K562 (cell line): ENCODE measurements around the gene ARL16. TPM values are rescaled to one million over a fixed set of nuclear protein-coding genes. Genes with fewer than 3 reads are reported as not detected.

Experiments
- ARID1B ChIP-seq: fragments of 450-650 bp; IDR thresholded peaks from 2 replicates; pipeline ENCODE4 v1.6.1; 2016; ENCODE audit warnings: antibody characterized with exemption, mild to moderate bottlenecking, inconsistent platforms
- BRCA1 ChIP-seq, 2 experiments: fragments of 450-650 bp in 1 of 2; sonication (generic) in 1 of 2; formaldehyde crosslinking in 1 of 2; IDR thresholded peaks; 2 replicates each; pipeline versions ENCODE4 v1.5.0 to v1.6.1; 2017 to 2020; ENCODE audit warnings: mild to moderate bottlenecking in 1 of 2, missing genetic modification reagents in 1 of 2
- FOXA1 ChIP-seq: fragments of 450-650 bp; IDR thresholded peaks from 2 replicates; pipeline ENCODE4 v1.6.1; 2016; ENCODE audit warnings: mild to moderate bottlenecking, borderline replicate concordance
- JUND ChIP-seq, 2 experiments: IDR thresholded peaks; 2 replicates in 1 of 2; 3 replicates in 1 of 2; pipeline ENCODE4 v1.6.1; 2011; ENCODE audit warnings: borderline replicate concordance in 2 of 2, low read depth in 2 of 2, low read length in 2 of 2, improper control_type of control experiment in 1 of 2, missing biosample characterization in 1 of 2, missing genetic modification characterization in 1 of 2, missing genetic modification reagents in 1 of 2
- MCM3 ChIP-seq: fragments of 450-650 bp; IDR thresholded peaks from 2 replicates; pipeline ENCODE4 v1.6.1; 2016
- NBN ChIP-seq: fragments of 450-650 bp; IDR thresholded peaks from 2 replicates; pipeline ENCODE4 v1.6.1; 2016; ENCODE audit warnings: low read depth, mild to moderate bottlenecking
- NEUROD1 ChIP-seq: fragments of 150-350 bp; IDR thresholded peaks from 2 replicates; pipeline ENCODE4 v1.6.1; 2014; ENCODE audit warnings: borderline replicate concordance, low read length, low read depth; ENCODE audit not compliant: partially characterized antibody
- POLR2B ChIP-seq: fragments of 450-650 bp; IDR thresholded peaks from 2 replicates; pipeline ENCODE4 v1.6.1; 2018; ENCODE audit warnings: low read depth; ENCODE audit not compliant: partially characterized antibody
- POLR3G ChIP-seq: IDR thresholded peaks from 2 replicates; pipeline ENCODE4 v1.6.1; 2011; ENCODE audit not compliant: insufficient read length, insufficient replicate concordance; ENCODE audit errors: extremely low read depth
- RREB1 ChIP-seq: fragments of 250-450 bp; sonication (Bioruptor Pico); IDR thresholded peaks from 2 replicates; pipeline ENCODE4 v1.4.0; 2020
- RUNX1 ChIP-seq: sonication (generic); IDR thresholded peaks from 2 replicates; pipeline ENCODE4 v1.6.1; 2016; ENCODE audit warnings: antibody characterized with exemption, low read depth
- SMARCC2 ChIP-seq: fragments of 450-650 bp; IDR thresholded peaks from 2 replicates; pipeline ENCODE4 v1.6.1; 2017; ENCODE audit warnings: antibody characterized with exemption, moderate library complexity, mild to moderate bottlenecking, low read depth
- THRAP3 ChIP-seq: fragments of 450-650 bp; IDR thresholded peaks from 2 replicates; pipeline ENCODE4 v1.6.1; 2016; ENCODE audit warnings: mild to moderate bottlenecking, inconsistent platforms, borderline replicate concordance
- ZBTB49 ChIP-seq: sonication (generic); formaldehyde crosslinking; IDR thresholded peaks from 2 replicates; pipeline ENCODE4 v1.8.0; 2022; ENCODE audit warnings: missing genetic modification reagents, mild to moderate bottlenecking, borderline replicate concordance
- ZNF121 ChIP-seq: sonication (generic); formaldehyde crosslinking; conservative IDR thresholded peaks from 2 replicates; pipeline ENCODE4 v1.8.0; 2022; ENCODE audit warnings: missing genetic modification reagents
- ZNF41 ChIP-seq: fragments of 250-450 bp; sonication (Bioruptor Pico); conservative IDR thresholded peaks from 2 replicates; pipeline ENCODE4 v1.4.0; 2020; ENCODE audit warnings: mild to moderate bottlenecking
- ZSCAN32 ChIP-seq: fragments of 450-650 bp; formaldehyde crosslinking; IDR thresholded peaks from 2 replicates; pipeline ENCODE4 v1.4.0; 2020; ENCODE audit warnings: mild to moderate bottlenecking, moderate library complexity
- polyA plus RNA-seq, 8 experiments: library from polyadenylated mRNA; depleted of rRNA in 4 of 8; stranded (reverse) in 5 of 8; unstranded in 3 of 8; fragments of >200 nt; fragmentation: Nextera tagmentation in 2 of 8; fragmentation: Illumina TruSeq in 1 of 8; extraction: Ambion mirVana in 2 of 8; extraction: Trizol in 1 of 8; gene quantifications; 2 replicates each; pipeline versions ENCODE4 v1.2.1 to v1.2.3, GENCODE V29; 2011 to 2014; ENCODE audit warnings: inconsistent platforms in 1 of 8, missing spikeins in 1 of 8
- total RNA-seq, 7 experiments: library from RNA; depleted of rRNA in 6 of 7; stranded (reverse); fragments of >200 nt in 6 of 7; fragmentation: Illumina TruSeq in 2 of 7; extraction: Trizol in 2 of 7; gene quantifications; 2 replicates each; pipeline versions ENCODE4 v1.2.1 to v1.2.3, GENCODE V29; 2011 to 2021; ENCODE audit warnings: low replicate concordance in 1 of 7

The ARL16 gene
- total and polyA plus RNA-seq, 9 of the 15 experiments (the other 6 are each of a cell fraction or from before 2014, with no cell fraction given): 5.4 to 32.4 (median 22.6) TPM

GRCh38 chr17:81636505-81637288, 46.9 kb downstream of the ARL16 start, which contains the start of the genes NPLOC4 and TSPAN10 (continued):
- TF ChIP-seq RREB1 (CRISPR knock-in tag) (0 out of 2 replicates have a peak, but pooled peaks have one; percentile 20), THRAP3 (no peak), ZBTB49 (CRISPR knock-in tag) (no peak), BRCA1 (IDR thresholded peaks at IDR 0.05) (no peak), BRCA1 (CRISPR knock-in tag; IDR thresholded peaks at IDR 0.05) (peak; percentile 41; the same call in 1 of the 2 replicates), SMARCC2 (no peak), ZSCAN32 (CRISPR knock-in tag) (0 out of 2 replicates have a peak, but pooled peaks have one; percentile 23), ARID1B (no peak), NBN (no peak), POLR2B (peak; percentile 55), JUND (IDR thresholded peaks at IDR 0.05; ENCODE audit: borderline replicate concordance, low read depth, low read length) (0 out of 2 replicates have a peak, but pooled peaks have one; percentile 27), JUND (tag; IDR thresholded peaks at IDR 0.05; ENCODE audit: borderline replicate concordance, low read depth, low read length) (no peak; the same call in 2 of the 3 replicates), MCM3 (no peak), NEUROD1 (peak; percentile 63), RUNX1 (no peak), POLR3G (no peak), FOXA1 (no peak), ZNF41 (CRISPR knock-in tag) (no peak), ZNF121 (CRISPR knock-in tag) (no peak)
